Measurements from ENCODE around the gene PIEZO1. TPM values are rescaled to one million over a fixed set of nuclear protein-coding genes. Genes with fewer than 3 reads are reported as not detected.

The PIEZO1 gene
- total and polyA plus RNA-seq, 9 of the 15 experiments (the other 6 are each of a cell fraction or from before 2014, with no cell fraction given), result 3.6 to 432 (median 131) TPM

GRCh38 chr16:88810166-88810911, 25.3 kb upstream of the PIEZO1 start (continued):
- peak; percentile 72 for TF ChIP-seq PRDM10 (IDR thresholded peaks at IDR 0.05; ENCODE audit: partially characterized antibody)
- TF ChIP-seq ADNP (tag; IDR thresholded peaks at IDR 0.05), result no peak
- TF ChIP-seq ARNT (IDR thresholded peaks at IDR 0.05), result no peak
- TF ChIP-seq NFIC (IDR thresholded peaks at IDR 0.05), result no peak
- no peak for TF ChIP-seq RBM25 (IDR thresholded peaks at IDR 0.05; ENCODE audit: low read depth, low read length, severe bottlenecking)
- TF ChIP-seq SRSF7 (optimal IDR thresholded peaks at IDR 0.05; ENCODE audit: low read depth, low read length), result no peak
- no peak for TF ChIP-seq ZNF184 (CRISPR knock-in tag; IDR thresholded peaks at IDR 0.05)
- peak; percentile 74; the same call in 1 of the 2 replicates for TF ChIP-seq THAP7 (CRISPR knock-in tag; IDR thresholded peaks at IDR 0.05)
- TF ChIP-seq FIP1L1 (IDR thresholded peaks at IDR 0.05; ENCODE audit: low read depth, low read length, poor library complexity, severe bottlenecking), result no peak
- no peak for TF ChIP-seq PCBP1 (IDR thresholded peaks at IDR 0.05; ENCODE audit: low read depth, low read length, poor library complexity, severe bottlenecking)
- no peak for TF ChIP-seq ARID1B (IDR thresholded peaks at IDR 0.05)
- TF ChIP-seq POLR2B (IDR thresholded peaks at IDR 0.05; ENCODE audit: low read depth, partially characterized antibody), result peak; percentile 12
- TF ChIP-seq ATF6 (CRISPR knock-in tag; IDR thresholded peaks at IDR 0.05), result no peak
- TF ChIP-seq EGR1 (conservative IDR thresholded peaks at IDR 0.05), result no peak
- no peak for TF ChIP-seq GTF2A2 (tag; IDR thresholded peaks at IDR 0.05)
- TF ChIP-seq KDM2B (CRISPR knock-in tag; IDR thresholded peaks at IDR 0.05), result no peak
- no peak for TF ChIP-seq ZNF274 (IDR thresholded peaks at IDR 0.05; ENCODE audit: borderline replicate concordance, low read depth, low read length)
- peak; percentile 45 for TF ChIP-seq C11orf30 (IDR thresholded peaks at IDR 0.05; ENCODE audit: low read depth)
- TF ChIP-seq POLR3G (IDR thresholded peaks at IDR 0.05; ENCODE audit: extremely low read depth, insufficient read length, insufficient replicate concordance), result no peak
- no peak for TF ChIP-seq PML (IDR thresholded peaks at IDR 0.05; ENCODE audit: low read length)
- TF ChIP-seq POLR2H (tag; IDR thresholded peaks at IDR 0.05; ENCODE audit: low read depth), result peak; percentile 62
- no peak for TF ChIP-seq DMBX1 (CRISPR knock-in tag; IDR thresholded peaks at IDR 0.05; ENCODE audit: borderline replicate concordance)
